IPS-18a (cell line): ENCODE results near the gene EGLN3.
"Not testable (repeated sequence)": the region's sequence is repeated elsewhere in the genome, so short reads cannot be mapped to it uniquely, and the experiment has no call there.

Experiments used
- H3K27ac ChIP-seq: one replicate; pipeline ENCODE4 v1.5.1; 2013; ENCODE audit warnings: low read length
- H3K27me3 ChIP-seq: one replicate; pipeline ENCODE4 v1.6.1; 2013; ENCODE audit warnings: mild to moderate bottlenecking, low read length; ENCODE audit not compliant: control insufficient read depth, insufficient read depth
- H3K36me3 ChIP-seq: one replicate; pipeline ENCODE4 v1.6.1; 2013; ENCODE audit warnings: low read depth, low read length; ENCODE audit not compliant: control insufficient read depth
- H3K4me1 ChIP-seq: one replicate; pipeline ENCODE4 v1.6.1; 2013; ENCODE audit warnings: low read depth, low read length; ENCODE audit not compliant: control insufficient read depth
- H3K4me3 ChIP-seq: one replicate; pipeline ENCODE4 v1.5.1; 2013; ENCODE audit warnings: low read length
- H3K9ac ChIP-seq: one replicate; pipeline ENCODE4 v1.6.1; 2013; ENCODE audit warnings: mild to moderate bottlenecking, low read length, moderate library complexity
- H3K9me3 ChIP-seq: one replicate; pipeline ENCODE4 v1.6.1; 2013; ENCODE audit warnings: low read depth, low read length; ENCODE audit not compliant: control insufficient read depth

Gene EGLN3

DNA sequence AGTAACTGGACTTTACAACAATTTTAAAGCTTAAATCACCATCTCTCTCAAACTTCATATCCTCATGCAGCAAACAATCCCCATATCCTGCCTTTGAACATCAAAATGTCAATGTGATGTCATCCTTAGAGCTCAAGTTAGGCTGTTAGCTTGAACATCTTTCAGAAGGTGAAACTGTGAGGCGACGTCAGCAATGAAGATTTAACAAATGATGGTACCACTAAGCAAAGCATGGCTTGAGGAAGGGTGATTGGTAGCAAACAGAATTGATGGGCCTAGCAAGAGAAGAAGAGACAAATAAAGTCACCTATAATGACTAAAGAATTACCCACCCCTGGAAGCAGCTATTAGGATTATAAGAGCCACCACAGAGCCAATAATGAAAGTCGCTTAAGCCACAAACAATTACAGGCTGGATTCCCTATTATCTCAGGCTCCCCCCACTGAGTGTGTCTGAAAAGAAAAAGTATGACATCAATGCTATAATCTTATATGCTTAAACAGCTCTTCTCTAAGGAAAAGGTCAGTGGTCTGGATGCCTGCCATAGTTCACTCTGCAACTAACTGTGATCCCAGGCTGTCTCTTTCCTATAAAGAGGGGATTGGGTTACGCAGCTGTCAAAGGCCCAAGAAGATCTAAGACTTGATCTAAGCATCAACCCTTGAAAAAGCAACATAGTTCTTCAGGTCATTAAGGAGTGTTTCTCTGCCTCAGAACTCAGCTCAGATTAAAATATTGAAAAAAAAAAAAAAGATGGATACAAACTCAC is 18.1 kb downstream of the EGLN3 start:
- H3K36me3 ChIP-seq = peaks cover 10% of the 10 kb centered on the region
- H3K4me1 ChIP-seq = peaks cover 58% of the 10 kb centered on the region
- no peaks in the 10 kb centered on the region for H3K9me3 ChIP-seq
- H3K9ac ChIP-seq = no peak overlapping the region
- H3K4me3 ChIP-seq = no peak overlapping the region
- no peaks in the 10 kb centered on the region for H3K27me3 ChIP-seq
- H3K27ac ChIP-seq = no peak overlapping the region

DNA sequence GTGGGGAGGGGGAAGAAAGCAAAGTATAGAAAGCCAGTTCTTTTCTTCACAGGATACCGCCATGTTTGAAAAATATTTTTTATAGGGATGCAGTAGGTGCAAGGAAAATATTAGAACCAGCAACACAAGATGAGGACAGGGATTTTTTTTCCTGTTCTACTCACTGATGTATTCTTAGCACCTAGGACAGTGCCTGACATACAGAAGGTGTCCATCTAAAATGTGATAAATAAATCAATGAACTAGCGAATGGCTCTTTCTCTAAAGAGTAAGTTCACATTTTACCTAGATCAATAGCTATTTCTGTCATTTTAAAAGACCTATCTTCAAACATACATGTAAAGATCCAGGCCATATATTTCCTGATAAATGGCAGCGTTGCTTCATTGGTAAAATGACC is 18.8 kb downstream of the EGLN3 start:
- no peak overlapping the region for H3K27ac ChIP-seq
- peaks cover 13% of the 10 kb centered on the region for H3K36me3 ChIP-seq
- H3K9ac ChIP-seq = no peak overlapping the region
- no peak overlapping the region for H3K4me3 ChIP-seq
- no peaks in the 10 kb centered on the region for H3K9me3 ChIP-seq
- H3K4me1 ChIP-seq = peaks cover 51% of the 10 kb centered on the region
- H3K27me3 ChIP-seq = no peaks in the 10 kb centered on the region

DNA sequence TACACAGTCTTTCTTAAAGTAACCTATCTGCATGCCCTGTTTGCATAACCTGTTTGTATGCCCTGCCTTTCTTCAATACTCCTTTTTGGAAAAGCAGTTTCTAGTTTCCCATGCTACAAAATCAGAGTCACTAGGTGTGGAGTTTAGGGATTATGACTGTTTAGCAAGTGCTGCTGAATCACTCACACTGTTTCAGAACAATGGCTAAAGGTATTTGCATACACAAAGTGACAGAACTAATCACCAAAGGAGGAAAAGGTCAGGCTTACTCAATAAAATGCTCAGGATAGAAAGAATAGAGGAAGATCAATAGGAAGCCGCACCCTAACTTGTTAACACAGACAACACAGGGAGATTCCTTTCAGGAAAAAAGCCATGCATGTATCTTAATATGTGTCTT is 19.4 kb downstream of the EGLN3 start:
- no peak overlapping the region for H3K27ac ChIP-seq
- no peak overlapping the region for H3K4me3 ChIP-seq
- H3K36me3 ChIP-seq = peaks cover 13% of the 10 kb centered on the region

DNA sequence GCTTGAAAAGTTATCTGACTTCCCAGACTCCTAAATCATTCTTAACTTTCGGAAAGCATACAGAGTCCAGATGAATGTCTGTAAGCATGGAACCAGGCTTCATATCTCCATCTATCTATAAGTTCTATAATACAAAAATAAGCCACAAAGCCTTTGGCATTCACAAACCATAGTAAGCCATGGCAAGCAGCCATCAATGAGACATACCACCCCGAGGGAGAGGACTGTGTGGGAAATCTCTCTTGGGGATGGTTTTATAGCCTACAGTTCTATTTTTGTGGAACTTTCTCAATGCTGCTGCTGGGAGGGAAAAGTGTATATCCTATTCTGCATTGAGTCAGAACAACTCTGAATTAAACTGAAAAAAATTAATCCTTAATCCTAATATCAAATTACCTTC is 20.4 kb downstream of the EGLN3 start:
- no peak overlapping the region for H3K4me3 ChIP-seq
- H3K4me1 ChIP-seq = peaks cover 38% of the 10 kb centered on the region
- no peaks in the 10 kb centered on the region for H3K27me3 ChIP-seq
- no peak overlapping the region for H3K27ac ChIP-seq
- no peaks in the 10 kb centered on the region for H3K9me3 ChIP-seq
- H3K9ac ChIP-seq = no peak overlapping the region
- H3K36me3 ChIP-seq = peaks cover 18% of the 10 kb centered on the region

More for the DNA sequence above, 19.4 kb downstream of the EGLN3 start:
- Histone ChIP-seq H3K4me1 (peaks cover 45% of the 10 kb centered on the region), H3K9me3 (no peaks in the 10 kb centered on the region), H3K9ac (no peak overlapping the region), H3K27me3 (no peaks in the 10 kb centered on the region)

DNA sequence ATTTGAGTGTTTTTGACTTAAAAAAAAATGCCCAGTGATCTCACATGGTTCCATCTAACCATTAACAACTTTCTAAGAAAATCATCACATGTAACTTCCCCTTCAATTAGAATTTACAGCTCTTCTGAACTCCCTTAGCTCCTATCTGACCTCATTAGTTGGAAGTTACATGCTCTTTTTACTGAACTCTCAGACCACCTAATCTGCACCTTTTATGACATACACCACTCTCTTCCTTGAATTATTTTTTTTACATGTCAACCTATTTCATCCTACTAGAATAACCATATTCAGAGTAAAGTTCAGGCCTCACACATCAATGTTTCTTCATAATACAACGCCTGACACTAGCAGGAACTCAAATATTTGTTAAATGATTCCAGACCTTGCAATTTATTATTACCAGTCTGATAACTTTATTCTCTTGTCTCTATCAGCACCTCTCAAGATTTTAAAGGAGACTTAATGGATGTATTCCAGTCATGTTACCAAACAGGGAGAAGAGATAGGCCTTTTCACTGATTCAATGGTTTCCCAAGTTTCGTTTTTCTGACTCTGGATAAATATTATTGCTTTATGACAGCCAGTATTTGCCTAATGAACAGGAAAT is 21.0 kb downstream of the EGLN3 start:
- Histone ChIP-seq H3K36me3 (peaks cover 18% of the 10 kb centered on the region), H3K4me3 (no peak overlapping the region), H3K27me3 (no peaks in the 10 kb centered on the region), H3K9me3 (no peaks in the 10 kb centered on the region), H3K9ac (no peak overlapping the region), H3K4me1 (peaks cover 33% of the 10 kb centered on the region), H3K27ac (no peak overlapping the region)

DNA sequence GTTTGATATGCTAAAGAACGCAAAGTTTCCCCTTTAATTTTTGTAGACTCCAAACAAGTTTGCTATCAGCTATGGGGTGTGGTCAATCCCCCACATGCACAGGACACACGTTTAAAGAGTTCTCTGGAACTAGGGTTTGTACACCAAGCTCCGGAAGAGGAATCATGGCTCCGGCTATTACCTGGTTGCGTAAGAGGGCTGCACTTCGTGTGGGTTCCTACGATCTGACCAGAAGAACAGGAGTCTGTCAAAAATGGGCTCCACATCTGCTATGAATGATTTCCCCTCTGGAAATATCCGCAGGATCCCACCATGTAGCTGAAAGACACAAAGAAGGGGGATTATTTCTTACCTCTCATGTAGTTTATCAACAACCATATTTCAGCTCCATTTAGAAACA is 22.0 kb downstream of the EGLN3 start:
- H3K9me3 ChIP-seq = no peaks in the 10 kb centered on the region
- H3K36me3 ChIP-seq = peaks cover 18% of the 10 kb centered on the region
- H3K27me3 ChIP-seq = no peaks in the 10 kb centered on the region
- peaks cover 30% of the 10 kb centered on the region for H3K4me1 ChIP-seq
- no peak overlapping the region for H3K27ac ChIP-seq
- H3K9ac ChIP-seq = no peak overlapping the region
- no peak overlapping the region for H3K4me3 ChIP-seq

DNA sequence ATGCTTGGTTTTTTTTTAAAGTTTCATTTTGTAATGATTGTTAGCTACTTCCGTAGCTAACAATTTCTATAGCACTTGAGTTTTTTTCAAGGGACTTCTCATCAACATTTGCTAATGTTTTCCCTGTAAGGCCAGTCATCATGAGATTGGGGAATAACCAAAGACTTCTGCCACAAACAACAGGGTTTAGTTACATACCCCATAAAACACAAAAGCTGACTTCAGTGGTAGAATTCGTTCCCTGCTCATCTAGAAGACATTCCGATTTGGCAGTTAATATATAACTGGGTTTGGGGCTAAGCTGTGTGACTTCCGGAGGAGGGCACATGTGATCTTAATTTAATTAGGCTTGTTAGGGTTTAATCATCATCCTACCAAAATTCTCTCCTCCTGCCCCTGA is 22.9 kb downstream of the EGLN3 start:
- H3K9me3 ChIP-seq = no peaks in the 10 kb centered on the region
- H3K4me3 ChIP-seq = no peak overlapping the region
- peaks cover 18% of the 10 kb centered on the region for H3K36me3 ChIP-seq
- no peaks in the 10 kb centered on the region for H3K27me3 ChIP-seq
- H3K4me1 ChIP-seq = peaks cover 21% of the 10 kb centered on the region
- H3K27ac ChIP-seq = no peak overlapping the region
- H3K9ac ChIP-seq = no peak overlapping the region

DNA sequence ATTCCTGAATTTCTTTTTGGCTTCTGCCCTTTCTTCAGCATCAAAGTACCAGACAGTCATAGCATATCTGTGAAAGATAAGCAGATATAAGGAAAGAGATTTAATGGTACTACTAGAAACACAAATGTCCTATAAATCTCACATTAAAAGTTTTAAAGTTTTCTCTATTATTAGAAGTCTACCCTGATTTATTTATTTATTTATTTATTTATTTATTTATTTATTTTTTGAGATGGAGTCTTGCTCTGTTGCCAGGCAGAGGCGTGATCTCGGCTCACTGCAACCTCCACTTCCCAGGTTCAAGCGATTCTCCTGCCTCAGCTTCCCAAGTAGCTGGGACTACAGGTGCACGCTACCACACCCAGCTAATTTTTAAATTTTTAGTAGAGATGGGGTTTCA is 23.9 kb downstream of the EGLN3 start:
- peaks cover 18% of the 10 kb centered on the region for H3K36me3 ChIP-seq
- H3K4me3 ChIP-seq = not testable (repeated sequence)

DNA sequence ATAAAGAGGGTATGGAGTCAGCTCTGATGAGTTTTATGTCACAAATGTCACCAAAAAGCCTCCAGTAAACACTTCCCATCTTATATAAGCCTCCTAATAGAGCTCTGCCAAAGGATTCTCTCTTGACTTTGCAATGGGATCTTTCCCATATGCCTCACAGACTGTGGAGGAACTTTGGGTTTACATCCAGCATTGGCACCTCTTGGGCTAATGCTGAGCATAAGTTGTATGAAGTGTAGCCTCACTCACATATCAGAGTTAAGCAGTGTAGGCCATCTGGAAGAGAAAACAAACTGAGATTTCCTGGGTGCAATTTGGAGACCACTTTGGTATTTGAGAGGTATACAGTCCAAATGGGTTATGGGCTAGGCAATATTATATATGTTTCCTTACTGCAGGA is 24.9 kb downstream of the EGLN3 start:
- Histone ChIP-seq H3K4me1 (peaks cover under 1% of the 10 kb centered on the region), H3K9ac (no peak overlapping the region), H3K4me3 (no peak overlapping the region), H3K9me3 (no peaks in the 10 kb centered on the region), H3K27me3 (no peaks in the 10 kb centered on the region), H3K27ac (no peak overlapping the region), H3K36me3 (peaks cover 18% of the 10 kb centered on the region)

More for the DNA sequence above, 23.9 kb downstream of the EGLN3 start:
- not testable (repeated sequence) for H3K27me3 ChIP-seq, H3K9ac ChIP-seq, H3K27ac ChIP-seq, H3K9me3 ChIP-seq
- H3K4me1 ChIP-seq = peaks cover 11% of the 10 kb centered on the region

DNA sequence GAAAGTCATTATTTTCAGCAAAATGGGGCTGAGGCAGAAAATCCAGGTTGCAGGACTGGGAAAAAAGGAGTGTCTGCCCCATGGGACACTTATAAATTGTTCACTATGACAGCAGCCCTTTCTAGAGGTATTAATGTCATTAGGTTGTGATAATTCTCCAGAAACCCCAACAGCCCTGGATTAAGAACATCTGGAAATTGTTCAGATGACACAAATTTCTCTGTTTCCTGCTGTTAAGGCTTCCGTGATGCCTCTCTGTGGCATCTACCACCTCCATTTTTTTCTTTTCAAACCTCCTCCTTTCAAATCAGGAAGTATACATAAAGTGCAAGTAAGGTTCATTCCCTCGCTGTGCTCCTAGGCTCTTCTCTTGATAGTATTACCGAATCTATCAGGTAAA is 25.6 kb downstream of the EGLN3 start:
- Histone ChIP-seq H3K27ac (no peak overlapping the region), H3K4me3 (no peak overlapping the region), H3K36me3 (peaks cover 18% of the 10 kb centered on the region), H3K9ac (no peak overlapping the region), H3K4me1 (no peaks in the 10 kb centered on the region), H3K9me3 (no peaks in the 10 kb centered on the region), H3K27me3 (no peaks in the 10 kb centered on the region)

DNA sequence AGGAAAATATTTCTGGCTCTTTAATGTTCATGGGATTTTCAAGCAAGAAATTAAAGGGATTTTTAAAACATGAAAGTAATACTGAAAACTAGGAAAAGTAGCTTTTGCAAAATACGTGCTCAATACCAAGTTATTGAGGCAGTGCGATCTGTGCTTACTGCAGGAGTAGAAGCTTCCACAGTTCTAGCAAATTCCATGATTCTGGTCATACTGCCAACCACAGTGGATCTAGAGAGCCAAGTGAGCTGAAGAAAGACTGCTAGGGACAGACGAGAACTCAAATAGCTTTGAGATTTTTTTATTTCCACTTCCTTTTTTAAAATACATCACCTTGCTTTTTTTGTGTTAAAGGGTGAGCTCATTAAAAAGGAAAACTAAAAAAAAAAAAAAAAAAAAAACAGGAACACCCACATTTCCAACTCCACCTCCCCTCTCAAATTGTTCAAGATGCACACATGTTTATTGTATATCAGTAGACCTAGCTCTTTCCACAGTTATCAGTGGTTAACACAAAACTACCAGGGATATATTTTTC is 26.2 kb downstream of the EGLN3 start:
- no peak overlapping the region for H3K27ac ChIP-seq
- H3K4me3 ChIP-seq = no peak overlapping the region
- H3K4me1 ChIP-seq = no peaks in the 10 kb centered on the region
- H3K27me3 ChIP-seq = no peaks in the 10 kb centered on the region
- peaks cover 18% of the 10 kb centered on the region for H3K36me3 ChIP-seq
- no peaks in the 10 kb centered on the region for H3K9me3 ChIP-seq
- H3K9ac ChIP-seq = no peak overlapping the region

DNA sequence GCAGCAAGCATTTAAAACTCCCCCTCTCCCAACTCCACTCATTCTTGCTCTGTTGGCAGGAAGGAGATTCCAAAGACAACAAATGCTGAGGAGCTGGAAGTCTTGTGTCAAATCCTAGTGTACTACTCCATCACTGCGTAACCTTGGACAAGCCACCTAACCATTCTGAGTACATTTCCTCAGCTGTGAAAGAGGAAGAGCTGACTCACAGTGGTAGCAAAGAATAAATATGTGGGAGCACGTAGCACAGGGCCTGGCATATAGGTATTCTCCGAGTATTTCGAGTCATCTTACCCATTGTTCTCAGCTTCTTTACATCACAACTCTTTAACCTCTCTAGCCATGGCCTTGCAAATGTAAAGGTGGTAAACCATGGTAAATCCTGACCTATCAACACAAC is 28.7 kb downstream of the EGLN3 start:
- Histone ChIP-seq H3K4me3 (no peak overlapping the region), H3K4me1 (peaks cover 3% of the 10 kb centered on the region), H3K9me3 (no peaks in the 10 kb centered on the region), H3K36me3 (peaks cover 5% of the 10 kb centered on the region), H3K9ac (no peak overlapping the region), H3K27ac (no peak overlapping the region), H3K27me3 (no peaks in the 10 kb centered on the region)
